Measurements from ENCODE around the gene STK40. TPM values are rescaled to one million over a fixed set of nuclear protein-coding genes. Genes with fewer than 3 reads are reported as not detected.

The STK40 gene
- total RNA-seq, 6 donors from 2014 or later, result 26.2 to 100 (median 69.1) TPM

DNA sequence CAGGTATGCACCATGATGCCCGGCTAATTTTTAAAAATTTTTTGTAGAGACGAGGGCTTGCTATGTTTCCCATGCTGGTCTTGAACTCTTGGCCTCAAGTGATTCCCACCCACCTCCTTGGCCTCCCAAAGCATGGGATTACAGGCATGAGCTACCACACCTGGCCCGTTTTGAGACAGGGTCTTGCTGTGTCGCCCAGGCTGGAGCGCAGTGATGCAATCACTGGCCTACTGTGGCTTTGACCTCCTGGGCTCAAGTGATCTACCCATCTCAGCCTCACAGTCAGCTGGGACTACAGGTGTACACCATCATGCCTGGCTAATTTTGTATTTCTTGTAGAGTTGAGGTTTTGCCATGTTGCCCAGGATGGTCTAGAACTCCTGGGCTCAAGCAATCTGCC is 87.1 kb downstream of the STK40 start:
- no peaks in the 10 kb centered on the region for H3K9me3 ChIP-seq
- no peak overlapping the region for H3K4me3 ChIP-seq
- H3K27ac ChIP-seq, result no peak overlapping the region
- TF ChIP-seq, protein P1, sequence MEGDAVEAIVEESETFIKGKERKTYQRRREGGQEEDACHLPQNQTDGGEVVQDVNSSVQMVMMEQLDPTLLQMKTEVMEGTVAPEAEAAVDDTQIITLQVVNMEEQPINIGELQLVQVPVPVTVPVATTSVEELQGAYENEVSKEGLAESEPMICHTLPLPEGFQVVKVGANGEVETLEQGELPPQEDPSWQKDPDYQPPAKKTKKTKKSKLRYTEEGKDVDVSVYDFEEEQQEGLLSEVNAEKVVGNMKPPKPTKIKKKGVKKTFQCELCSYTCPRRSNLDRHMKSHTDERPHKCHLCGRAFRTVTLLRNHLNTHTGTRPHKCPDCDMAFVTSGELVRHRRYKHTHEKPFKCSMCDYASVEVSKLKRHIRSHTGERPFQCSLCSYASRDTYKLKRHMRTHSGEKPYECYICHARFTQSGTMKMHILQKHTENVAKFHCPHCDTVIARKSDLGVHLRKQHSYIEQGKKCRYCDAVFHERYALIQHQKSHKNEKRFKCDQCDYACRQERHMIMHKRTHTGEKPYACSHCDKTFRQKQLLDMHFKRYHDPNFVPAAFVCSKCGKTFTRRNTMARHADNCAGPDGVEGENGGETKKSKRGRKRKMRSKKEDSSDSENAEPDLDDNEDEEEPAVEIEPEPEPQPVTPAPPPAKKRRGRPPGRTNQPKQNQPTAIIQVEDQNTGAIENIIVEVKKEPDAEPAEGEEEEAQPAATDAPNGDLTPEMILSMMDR (IDR thresholded peaks at IDR 0.05), result no peak
- no peak for TF ChIP-seq EP300 (IDR thresholded peaks at IDR 0.05)
- TF ChIP-seq POLR2A (IDR thresholded peaks at IDR 0.05), result no peak
- TF ChIP-seq POLR2AphosphoS5 (IDR thresholded peaks at IDR 0.05), result no peak
- H3K36me3 ChIP-seq, result peaks cover 20 to 93% (median 64%) of the 10 kb centered on the region in 4 donors
- no peak for ATAC-seq (ENCODE audit: low FRiP score in 2 of 2)
- peaks cover 7 to 17% (median 11%) of the 10 kb centered on the region in 4 donors for H3K4me1 ChIP-seq
- no peak for DNase-seq
- 87 to 96% methylated on average over 5 of the region's 5 CpGs for WGBS, 2 donors
- H3K27me3 ChIP-seq, result no peaks in the 10 kb centered on the region

DNA sequence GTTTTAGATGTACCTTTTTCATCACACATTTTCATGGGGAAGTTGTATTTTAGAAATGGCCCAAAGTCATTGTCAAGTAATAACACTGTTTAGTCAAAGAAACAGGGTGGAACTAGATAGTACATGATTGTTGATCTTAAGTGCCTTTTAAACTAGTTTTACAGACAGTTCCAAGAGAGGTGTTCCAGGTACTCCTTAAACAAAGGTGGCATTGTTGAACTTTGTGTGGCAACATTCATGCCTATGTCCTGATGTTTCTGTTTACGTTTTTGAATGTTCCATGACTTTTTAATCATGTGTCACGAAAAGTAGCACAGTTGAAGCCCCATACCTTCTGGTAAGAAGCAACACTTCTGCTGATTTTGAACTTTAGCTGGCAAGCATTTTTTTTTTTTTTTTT is 88.7 kb downstream of the STK40 start:
- WGBS, 2 donors, result 83 to 89% methylated on average over 2 of the region's 2 CpGs
- ATAC-seq (ENCODE audit: low FRiP score in 2 of 2), result no peak

DNA sequence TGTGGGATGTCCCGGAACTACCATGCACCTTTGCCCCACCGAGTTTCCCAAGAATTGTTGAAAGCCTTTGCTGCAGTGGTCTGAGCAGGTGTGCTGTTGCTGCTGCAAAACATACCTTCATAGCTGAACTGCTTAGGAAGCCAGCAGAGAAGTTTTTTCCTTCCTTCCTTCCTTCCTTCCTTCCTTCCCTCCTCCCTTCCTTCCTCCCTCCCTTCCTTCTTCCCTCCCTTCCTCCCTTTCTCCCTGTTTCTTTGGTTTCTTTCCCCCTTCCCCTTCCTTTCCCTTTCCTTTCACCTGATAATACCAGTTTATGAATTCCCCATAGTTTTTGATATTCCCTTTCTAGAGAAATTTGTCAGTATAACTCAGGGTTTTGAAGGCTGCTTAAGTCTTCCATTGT is 90.3 kb downstream of the STK40 start:
- no peak overlapping the region for H3K27ac ChIP-seq
- H3K9me3 ChIP-seq, result no peaks in the 10 kb centered on the region
- DNase-seq (no peak), ATAC-seq (ENCODE audit: low FRiP score in 2 of 2) (no peak)
- H3K36me3 ChIP-seq, result peaks cover 21 to 92% (median 61%) of the 10 kb centered on the region in 4 donors
- WGBS, 2 donors, result 100% methylated on average over 2 of the region's 2 CpGs
- TF ChIP-seq EP300 (IDR thresholded peaks at IDR 0.05) (no peak), POLR2AphosphoS5 (IDR thresholded peaks at IDR 0.05) (no peak), POLR2A (IDR thresholded peaks at IDR 0.05) (no peak)
- TF ChIP-seq, protein P1 (IDR thresholded peaks at IDR 0.05), result no peak
- no peaks in the 10 kb centered on the region for H3K27me3 ChIP-seq
- no peak overlapping the region for H3K4me3 ChIP-seq
- peaks cover 7 to 21% (median 11%) of the 10 kb centered on the region in 4 donors for H3K4me1 ChIP-seq

More for the DNA sequence above, 88.7 kb downstream of the STK40 start:
- H3K36me3 ChIP-seq, result peaks cover 24 to 92% (median 63%) of the 10 kb centered on the region in 4 donors
- H3K4me1 ChIP-seq, result peaks cover 7 to 17% (median 11%) of the 10 kb centered on the region in 4 donors
- peak overlapping the region in 1 of 4 donors; percentile 29 for H3K27ac ChIP-seq
- no peak for DNase-seq
- H3K4me3 ChIP-seq, result no peak overlapping the region
- no peaks in the 10 kb centered on the region for H3K9me3 ChIP-seq
- TF ChIP-seq, protein P1 (IDR thresholded peaks at IDR 0.05), result no peak
- TF ChIP-seq POLR2A (IDR thresholded peaks at IDR 0.05), result no peak
- TF ChIP-seq EP300 (IDR thresholded peaks at IDR 0.05), result no peak
- no peak for TF ChIP-seq POLR2AphosphoS5 (IDR thresholded peaks at IDR 0.05)
- H3K27me3 ChIP-seq, result no peaks in the 10 kb centered on the region

Small RNA genes within 50 kb of the gene (small RNA-seq; reads per million reads assigned to genes)
- 0 reads per million in 4 donors for gene RNU4-27P
- 0.77 to 2.2 (median 1.5) reads per million in 4 donors for gene SNORA63C

Other genes with a start within 250 kb of the STK40 start
- gene TRAPPC3, start 236.4 kb downstream of the STK40 start, total RNA-seq, result 100 to 1,000 TPM in 2 of 6 donors, 10 to 100 TPM in 4; 65.8 to 120 (median 75.5) TPM
- gene MAP7D1, start 229.8 kb downstream of the STK40 start, total RNA-seq, result 100 to 1,000 TPM; 129 to 290 (median 153) TPM
- 10 to 100 TPM; 55.0 to 91.1 (median 84.0) TPM for gene THRAP3, start 161.5 kb downstream of the STK40 start, total RNA-seq
- 10 to 100 TPM in 3 of 6 donors, 1 to 10 TPM in 3; 4.4 to 65.0 (median 13.1) TPM for gene SH3D21, start 79.6 kb downstream of the STK40 start, total RNA-seq
- 10 to 100 TPM; 24.3 to 97.9 (median 36.6) TPM for gene EVA1B, start 62.3 kb downstream of the STK40 start, total RNA-seq
- gene LSM10, start 12.0 kb upstream of the STK40 start, total RNA-seq, result 10 to 100 TPM; 19.1 to 54.6 (median 35.8) TPM
- gene OSCP1, start 64.5 kb upstream of the STK40 start, total RNA-seq, result 10 to 100 TPM; 11.8 to 28.2 (median 13.6) TPM
- 10 to 100 TPM; 43.0 to 83.6 (median 66.1) TPM for gene MRPS15, start 78.5 kb upstream of the STK40 start, total RNA-seq
- gene CSF3R, start 97.0 kb upstream of the STK40 start, total RNA-seq, result 100 to 1,000 TPM; 192 to 851 (median 261) TPM

Data from upper lobe of left lung (tissue), 6 donors.